Sigmoid colon (tissue), 7 donors: ENCODE measurements around the gene GABRD. TPM values are rescaled to one million over a fixed set of nuclear protein-coding genes. Genes with fewer than 3 reads are reported as not detected.
"Not testable (repeated sequence)": the region's sequence is repeated elsewhere in the genome, so short reads cannot be mapped to it uniquely, and the experiment has no call there.

Source experiments
- DNase-seq: peaks from one replicate; pipeline ENCODE4 v3.0.0-alpha.2; 2019
- H3K27ac ChIP-seq, 4 donors: fragments of 200-600 bp; sonication (generic); one replicate each; pipeline ENCODE4 v1.5.1; 2016 to 2019; ENCODE audit warnings: mild to moderate bottlenecking in 1 of 4
- H3K27me3 ChIP-seq, 3 donors: fragments of 200-600 bp; sonication (generic); one replicate each; pipeline ENCODE4 v1.5.1; 2019; ENCODE audit warnings: mild to moderate bottlenecking in 1 of 3
- H3K36me3 ChIP-seq, 4 donors: fragments of 200-600 bp; sonication (generic); one replicate each; pipeline ENCODE4 v1.5.1; 2016 to 2019
- H3K4me1 ChIP-seq, 4 donors: fragments of 200-600 bp; sonication (generic); one replicate each; pipeline ENCODE4 v1.5.1; 2017 to 2019
- H3K4me3 ChIP-seq, 4 donors: fragments of 200-600 bp; sonication (generic); one replicate each; pipeline ENCODE4 v1.5.1; 2017 to 2019; ENCODE audit warnings: mild to moderate bottlenecking in 2 of 4, moderate library complexity in 1 of 4
- H3K9me3 ChIP-seq, 4 donors: fragments of 200-600 bp in 3 of 4; sonication (generic) in 3 of 4; one replicate each; pipeline versions ENCODE4 v1.5.1 to v1.6.1; 2013 to 2019
- EP300 ChIP-seq, 4 donors: sonication (generic); formaldehyde crosslinking; IDR thresholded peaks; one replicate each; pipeline ENCODE4 v1.6.1; 2017; ENCODE audit warnings: antibody characterized with exemption in 4 of 4
- POLR2A ChIP-seq, 2 donors: fragments of 450-650 bp; IDR thresholded peaks; one replicate each; pipeline ENCODE4 v1.6.1; 2016; ENCODE audit warnings: antibody characterized with exemption in 2 of 2, mild to moderate bottlenecking in 2 of 2, moderate library complexity in 2 of 2
- POLR2AphosphoS5 ChIP-seq, 4 donors: sonication (generic); formaldehyde crosslinking; IDR thresholded peaks; one replicate each; pipeline ENCODE4 v1.6.1; 2017; ENCODE audit warnings: antibody characterized with exemption in 4 of 4
- WGBS, 2 donors: extraction: QIAGEN DNeasy Blood & Tissue Kit; methylation state at CpG; one replicate each; pipeline ENCODE4 v1.1.7; 2013; 5-methylcytosine and 5-hydroxymethylcytosine counted together
- intact Hi-C: fragments of 100-400 bp; cut with DNase I; formaldehyde crosslinking; loops from one replicate; pipeline ENCODE4 v1.15.1; 2023
- polyA plus RNA-seq, 3 donors: library from polyadenylated mRNA; stranded (reverse); fragments of 200-250 nt; gene quantifications; one replicate each; pipeline ENCODE4 v1.2.3, GENCODE V29; 2013
- total RNA-seq, 4 donors: library from RNA; depleted of rRNA; stranded (reverse); fragments of >200 nt; gene quantifications; one replicate each; pipeline ENCODE4 v1.1.0, GENCODE V29; 2016
- TF ChIP-seq, protein P1 (sequence below), 4 experiments: fragments of 450-650 bp in 3 of 4; fragments of 200-600 bp in 1 of 4; IDR thresholded peaks; one replicate each; pipeline ENCODE4 v1.5.1; 2016 to 2019; ENCODE audit warnings: antibody characterized with exemption in 4 of 4, mild to moderate bottlenecking in 3 of 4, moderate library complexity in 2 of 4
- donor health status: healthy with polysubstance abuse.
- donor health status: Bipolar disorder and iron deficiency.
- donor health status: healthy.

The GABRD gene
- total and polyA plus RNA-seq, 7 donors: 0.51 TPM; not detected in 6

DNA sequence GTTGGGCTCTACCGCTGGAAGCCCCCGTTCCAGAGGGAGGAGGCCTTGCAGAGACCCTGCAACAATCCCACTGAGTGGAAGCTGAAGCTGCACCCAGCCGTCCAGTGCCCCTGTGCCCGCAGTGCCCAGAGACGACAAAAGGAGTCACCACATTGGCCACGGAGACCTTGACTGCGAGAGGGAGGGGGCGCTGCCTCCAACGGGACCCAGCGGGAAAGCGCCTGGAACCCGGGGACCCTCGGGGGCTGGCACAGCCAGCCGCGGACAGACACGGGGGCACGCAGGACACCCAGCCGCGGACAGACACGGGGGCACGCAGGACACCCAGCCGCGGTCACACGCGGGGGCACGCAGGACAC, 38.0 kb upstream of the GABRD start:
- intact Hi-C loops: no loop called here
- no peak for DNase-seq
- H3K27ac ChIP-seq: no peak overlapping the region
- no peak overlapping the region for H3K4me3 ChIP-seq
- H3K4me1 ChIP-seq: no peaks in the 10 kb centered on the region
- H3K9me3 ChIP-seq: no peaks in the 10 kb centered on the region
- H3K27me3 ChIP-seq: peaks cover 0 to 4% (median 0%) of the 10 kb centered on the region in 3 donors
- 94 to 97% methylated on average over 26 of the region's 26 CpGs for WGBS, 2 donors
- TF ChIP-seq, protein P1, sequence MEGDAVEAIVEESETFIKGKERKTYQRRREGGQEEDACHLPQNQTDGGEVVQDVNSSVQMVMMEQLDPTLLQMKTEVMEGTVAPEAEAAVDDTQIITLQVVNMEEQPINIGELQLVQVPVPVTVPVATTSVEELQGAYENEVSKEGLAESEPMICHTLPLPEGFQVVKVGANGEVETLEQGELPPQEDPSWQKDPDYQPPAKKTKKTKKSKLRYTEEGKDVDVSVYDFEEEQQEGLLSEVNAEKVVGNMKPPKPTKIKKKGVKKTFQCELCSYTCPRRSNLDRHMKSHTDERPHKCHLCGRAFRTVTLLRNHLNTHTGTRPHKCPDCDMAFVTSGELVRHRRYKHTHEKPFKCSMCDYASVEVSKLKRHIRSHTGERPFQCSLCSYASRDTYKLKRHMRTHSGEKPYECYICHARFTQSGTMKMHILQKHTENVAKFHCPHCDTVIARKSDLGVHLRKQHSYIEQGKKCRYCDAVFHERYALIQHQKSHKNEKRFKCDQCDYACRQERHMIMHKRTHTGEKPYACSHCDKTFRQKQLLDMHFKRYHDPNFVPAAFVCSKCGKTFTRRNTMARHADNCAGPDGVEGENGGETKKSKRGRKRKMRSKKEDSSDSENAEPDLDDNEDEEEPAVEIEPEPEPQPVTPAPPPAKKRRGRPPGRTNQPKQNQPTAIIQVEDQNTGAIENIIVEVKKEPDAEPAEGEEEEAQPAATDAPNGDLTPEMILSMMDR (IDR thresholded peaks at IDR 0.05): no peak
- TF ChIP-seq EP300 (IDR thresholded peaks at IDR 0.05) (no peak), POLR2AphosphoS5 (IDR thresholded peaks at IDR 0.05) (no peak), POLR2A (IDR thresholded peaks at IDR 0.05) (no peak)
- H3K36me3 ChIP-seq: no peaks in the 10 kb centered on the region

DNA sequence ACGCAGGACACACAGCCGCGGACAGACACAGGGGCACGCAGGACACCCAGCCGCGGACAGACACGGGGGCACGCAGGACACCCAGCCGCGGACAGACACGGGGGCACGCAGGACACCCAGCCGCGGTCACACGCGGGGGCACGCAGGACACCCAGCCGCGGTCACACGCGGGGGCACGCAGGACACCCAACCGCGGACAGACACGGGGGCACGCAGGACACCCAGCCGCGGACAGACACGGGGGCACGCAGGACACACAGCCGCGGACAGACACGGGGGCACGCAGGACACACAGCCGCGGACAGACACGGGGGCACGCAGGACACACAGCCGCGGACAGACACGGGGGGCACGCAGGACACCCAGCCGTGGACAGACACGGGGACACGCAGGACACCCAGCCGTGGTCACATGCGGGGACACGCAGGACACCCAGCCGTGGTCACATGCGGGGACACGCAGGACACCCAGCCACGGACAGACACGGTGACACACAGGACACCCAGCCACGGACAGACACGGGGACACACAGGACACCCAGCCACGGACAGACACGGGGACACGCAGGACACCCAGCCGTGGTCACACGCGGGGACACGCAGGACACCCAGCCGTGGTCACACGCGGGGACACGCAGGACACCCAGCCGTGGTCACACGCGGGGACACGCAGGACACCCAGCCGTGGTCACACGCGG, 37.4 kb upstream of the GABRD start:
- DNase-seq, intact Hi-C loops, H3K27ac ChIP-seq, H3K36me3 ChIP-seq, H3K4me3 ChIP-seq, H3K9me3 ChIP-seq, H3K4me1 ChIP-seq: not testable (repeated sequence)
- peaks cover 0 to 10% (median 6%) of the 10 kb centered on the region in 3 donors for H3K27me3 ChIP-seq
- 92 to 98% methylated on average over 72 to 73 of the region's 73 CpGs for WGBS, 2 donors

DNA sequence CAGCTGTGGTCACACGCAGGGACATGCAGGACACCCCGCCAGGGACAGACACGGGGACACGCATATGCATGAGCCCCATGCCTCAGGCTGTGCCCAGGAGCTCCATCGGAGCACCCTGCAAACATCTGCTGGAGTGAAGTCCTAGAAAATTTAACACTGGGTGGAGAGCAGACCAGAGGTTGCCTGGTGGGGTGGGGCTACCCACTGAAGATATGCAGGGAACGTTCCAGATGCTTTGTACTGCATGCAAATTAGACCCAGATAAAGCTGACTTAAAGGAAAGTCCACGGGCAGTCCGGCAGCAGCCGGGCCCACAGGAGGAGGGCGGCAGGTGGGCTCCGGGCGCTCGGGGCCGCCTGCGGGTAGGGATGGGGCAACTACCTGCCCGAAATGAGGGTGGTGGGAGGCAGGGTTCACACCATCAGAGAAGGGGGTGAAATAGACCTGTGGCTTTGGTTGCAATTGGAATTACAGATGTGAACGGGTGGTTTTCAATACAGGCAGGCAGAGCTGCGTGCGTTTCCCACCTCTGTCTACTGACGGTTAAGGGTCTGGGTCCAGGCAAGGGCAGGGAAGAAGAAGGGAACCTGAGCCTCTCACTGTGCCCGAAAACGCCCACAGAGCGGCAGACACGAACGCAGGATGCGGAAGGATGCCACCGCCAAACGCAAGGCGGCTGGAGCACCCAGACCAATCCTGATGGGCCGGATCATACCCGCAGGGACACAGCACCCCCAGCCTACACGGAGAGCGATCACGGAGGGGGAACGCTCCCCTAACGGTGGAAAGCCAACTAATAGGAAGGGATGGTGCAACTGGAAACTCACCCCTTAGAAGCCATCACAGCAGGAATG, 36.5 kb upstream of the GABRD start:
- no peaks in the 10 kb centered on the region for H3K9me3 ChIP-seq
- H3K36me3 ChIP-seq: no peaks in the 10 kb centered on the region
- intact Hi-C loops: no loop called here
- H3K4me3 ChIP-seq: no peak overlapping the region
- DNase-seq: no peak
- H3K4me1 ChIP-seq: no peaks in the 10 kb centered on the region
- H3K27me3 ChIP-seq: peaks cover 0 to 15% (median 14%) of the 10 kb centered on the region in 3 donors
- WGBS, 2 donors: 90 to 91% methylated on average over 36 of the region's 36 CpGs
- TF ChIP-seq EP300 (IDR thresholded peaks at IDR 0.05) (no peak), POLR2A (IDR thresholded peaks at IDR 0.05) (no peak), POLR2AphosphoS5 (IDR thresholded peaks at IDR 0.05) (no peak)
- TF ChIP-seq, protein P1 (IDR thresholded peaks at IDR 0.05): no peak
- no peak overlapping the region for H3K27ac ChIP-seq

DNA sequence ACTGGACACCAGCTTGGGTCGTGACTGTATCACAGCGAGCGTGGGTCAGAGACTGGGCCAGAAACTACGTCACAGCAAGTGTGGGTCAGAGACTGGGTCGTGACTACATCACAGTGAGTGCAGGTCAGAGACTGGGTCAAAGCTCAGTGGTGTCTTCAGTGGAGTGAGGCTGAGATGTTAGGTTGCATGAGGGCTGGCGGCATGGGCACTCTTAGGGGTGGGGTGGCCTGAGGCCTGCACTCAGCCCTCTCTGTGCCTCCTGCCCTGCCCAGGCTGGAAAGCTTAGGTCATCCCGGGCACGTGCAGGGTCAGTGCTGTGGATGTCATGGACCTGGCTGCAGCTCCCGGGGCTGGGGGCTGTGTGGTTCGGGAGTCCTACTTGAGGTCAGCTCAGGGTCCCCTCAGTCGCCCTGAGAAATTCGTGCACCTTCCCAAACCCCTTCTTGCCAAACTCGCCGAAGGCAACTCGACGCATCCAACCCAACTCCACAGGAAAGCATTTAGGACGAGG, 34.5 kb upstream of the GABRD start:
- Histone ChIP-seq H3K27ac (no peak overlapping the region), H3K4me1 (no peaks in the 10 kb centered on the region), H3K9me3 (no peaks in the 10 kb centered on the region), H3K27me3 (peaks cover 0 to 30% (median 27%) of the 10 kb centered on the region in 3 donors), H3K4me3 (no peak overlapping the region), H3K36me3 (no peaks in the 10 kb centered on the region)
- 81 to 82% methylated on average over 17 of the region's 17 CpGs for WGBS, 2 donors
- no peak for DNase-seq
- TF ChIP-seq EP300 (IDR thresholded peaks at IDR 0.05) (no peak), POLR2AphosphoS5 (IDR thresholded peaks at IDR 0.05) (no peak), POLR2A (IDR thresholded peaks at IDR 0.05) (no peak)
- TF ChIP-seq, protein P1 (IDR thresholded peaks at IDR 0.05): no peak
- intact Hi-C loops: no loop called here

DNA sequence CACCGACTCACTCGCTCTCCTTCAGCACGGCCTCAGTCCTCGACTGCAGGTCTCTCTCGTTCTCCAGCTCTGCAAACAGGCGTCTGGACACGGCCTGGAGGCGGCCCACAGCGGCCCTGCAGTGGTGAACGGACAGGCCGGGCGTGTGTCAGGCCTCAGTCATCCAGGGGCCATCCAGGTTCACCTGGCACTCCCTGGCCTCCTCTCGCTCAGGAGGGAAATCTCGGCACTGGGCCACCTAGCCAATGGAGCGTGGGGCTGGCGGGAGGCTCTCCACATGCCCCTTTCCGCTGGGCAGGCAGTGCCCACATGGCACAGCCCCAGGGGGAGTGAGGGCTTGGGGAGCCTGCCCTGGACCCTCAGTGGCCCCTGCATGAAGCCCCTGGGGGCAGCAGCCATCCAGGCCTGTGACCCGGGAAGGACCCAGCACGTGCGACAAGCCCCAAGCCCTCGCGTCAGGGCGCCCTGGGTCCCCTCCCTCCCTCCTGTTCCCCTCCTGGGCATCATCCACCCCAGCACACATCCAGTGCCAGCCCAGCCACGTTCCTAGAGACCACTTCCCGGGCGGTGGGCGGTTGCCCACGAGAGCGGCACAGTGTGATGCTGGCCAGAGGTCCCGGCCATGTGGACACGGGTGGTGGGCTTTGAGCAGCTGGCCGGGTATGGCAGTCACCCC, 33.6 kb upstream of the GABRD start:
- no peaks in the 10 kb centered on the region for H3K9me3 ChIP-seq
- H3K4me3 ChIP-seq: no peak overlapping the region
- no peak for DNase-seq
- TF ChIP-seq POLR2AphosphoS5 (IDR thresholded peaks at IDR 0.05) (no peak), EP300 (IDR thresholded peaks at IDR 0.05) (no peak), POLR2A (IDR thresholded peaks at IDR 0.05) (no peak)
- TF ChIP-seq, protein P1 (IDR thresholded peaks at IDR 0.05): no peak
- H3K27me3 ChIP-seq: peaks cover 0 to 39% (median 30%) of the 10 kb centered on the region in 3 donors
- intact Hi-C loops: no loop called here
- H3K36me3 ChIP-seq: no peaks in the 10 kb centered on the region
- WGBS, 2 donors: 78 to 86% methylated on average over 32 of the region's 32 CpGs
- H3K4me1 ChIP-seq: no peaks in the 10 kb centered on the region
- H3K27ac ChIP-seq: no peak overlapping the region
